ENCODE data around the gene ITGB5.

ITGB5 gene

GRCh38 chr3:124859025-124859424, 28.1 kb downstream of the ITGB5 start:
- H3K4me3 Mint-ChIP-seq, result no peak overlapping the region
- peaks cover 24% of the 10 kb centered on the region for H3K27me3 Mint-ChIP-seq (ENCODE audit: low read depth)
- no peaks in the 10 kb centered on the region for H3K4me1 Mint-ChIP-seq (ENCODE audit: low read depth)
- no peaks in the 10 kb centered on the region for H3K9me3 Mint-ChIP-seq
- no peak overlapping the region for H3K27ac Mint-ChIP-seq
- no peaks in the 10 kb centered on the region for H3K36me3 Mint-ChIP-seq (ENCODE audit: low read depth)

- H3K4me3 Mint-ChIP-seq, result no peak overlapping the region
- H3K9me3 Mint-ChIP-seq, result no peaks in the 10 kb centered on the region
- peaks cover 24% of the 10 kb centered on the region for H3K27me3 Mint-ChIP-seq (ENCODE audit: low read depth)
- no peaks in the 10 kb centered on the region for H3K4me1 Mint-ChIP-seq (ENCODE audit: low read depth)
- H3K36me3 Mint-ChIP-seq (ENCODE audit: low read depth), result no peaks in the 10 kb centered on the region
- H3K27ac Mint-ChIP-seq, result no peak overlapping the region
Observed at GRCh38 chr3:124858275-124858674, 28.9 kb downstream of the ITGB5 start.

GRCh38 chr3:124856677-124857076, 30.5 kb downstream of the ITGB5 start:
- peaks cover 27% of the 10 kb centered on the region for H3K27me3 Mint-ChIP-seq (ENCODE audit: low read depth)
- H3K9me3 Mint-ChIP-seq, result no peaks in the 10 kb centered on the region
- no peaks in the 10 kb centered on the region for H3K36me3 Mint-ChIP-seq (ENCODE audit: low read depth)
- no peak overlapping the region for H3K4me3 Mint-ChIP-seq
- no peak overlapping the region for H3K27ac Mint-ChIP-seq
- H3K4me1 Mint-ChIP-seq (ENCODE audit: low read depth), result no peaks in the 10 kb centered on the region

GRCh38 chr3:124854009-124854408, 33.2 kb downstream of the ITGB5 start:
- Mint-ChIP-seq H3K27ac (no peak overlapping the region), H3K9me3 (no peaks in the 10 kb centered on the region), H3K4me1 (ENCODE audit: low read depth) (no peaks in the 10 kb centered on the region), H3K36me3 (ENCODE audit: low read depth) (no peaks in the 10 kb centered on the region), H3K27me3 (ENCODE audit: low read depth) (peaks cover 29% of the 10 kb centered on the region), H3K4me3 (no peak overlapping the region)

- no peak overlapping the region for H3K4me3 Mint-ChIP-seq
- peaks cover 29% of the 10 kb centered on the region for H3K27me3 Mint-ChIP-seq (ENCODE audit: low read depth)
- H3K27ac Mint-ChIP-seq, result no peak overlapping the region
- no peaks in the 10 kb centered on the region for H3K9me3 Mint-ChIP-seq
- no peaks in the 10 kb centered on the region for H3K4me1 Mint-ChIP-seq (ENCODE audit: low read depth)
- no peaks in the 10 kb centered on the region for H3K36me3 Mint-ChIP-seq (ENCODE audit: low read depth)
Observed at GRCh38 chr3:124853446-124853845, 33.7 kb downstream of the ITGB5 start.

GRCh38 chr3:124851905-124852304, 35.3 kb downstream of the ITGB5 start:
- Mint-ChIP-seq H3K36me3 (ENCODE audit: low read depth) (no peaks in the 10 kb centered on the region), H3K27ac (no peak overlapping the region), H3K9me3 (no peaks in the 10 kb centered on the region), H3K27me3 (ENCODE audit: low read depth) (peaks cover 18% of the 10 kb centered on the region), H3K4me1 (ENCODE audit: low read depth) (no peaks in the 10 kb centered on the region), H3K4me3 (no peak overlapping the region)

- Mint-ChIP-seq H3K27ac (no peak overlapping the region), H3K9me3 (no peaks in the 10 kb centered on the region), H3K27me3 (ENCODE audit: low read depth) (peaks cover 17% of the 10 kb centered on the region), H3K36me3 (ENCODE audit: low read depth) (no peaks in the 10 kb centered on the region), H3K4me3 (no peak overlapping the region), H3K4me1 (ENCODE audit: low read depth) (no peaks in the 10 kb centered on the region)
Observed at GRCh38 chr3:124851136-124851535, 36.0 kb downstream of the ITGB5 start.

- H3K27ac Mint-ChIP-seq, result no peak overlapping the region
- H3K36me3 Mint-ChIP-seq (ENCODE audit: low read depth), result no peaks in the 10 kb centered on the region
- H3K4me3 Mint-ChIP-seq, result no peak overlapping the region
Observed at GRCh38 chr3:124850633-124851032, 36.5 kb downstream of the ITGB5 start.

GRCh38 chr3:124850212-124850611, 37.0 kb downstream of the ITGB5 start:
- Mint-ChIP-seq H3K27ac (no peak overlapping the region), H3K27me3 (ENCODE audit: low read depth) (peaks cover 9% of the 10 kb centered on the region), H3K36me3 (ENCODE audit: low read depth) (no peaks in the 10 kb centered on the region), H3K4me1 (ENCODE audit: low read depth) (no peaks in the 10 kb centered on the region), H3K9me3 (no peaks in the 10 kb centered on the region), H3K4me3 (no peak overlapping the region)

More at GRCh38 chr3:124850633-124851032, 36.5 kb downstream of the ITGB5 start:
- Mint-ChIP-seq H3K4me1 (ENCODE audit: low read depth) (no peaks in the 10 kb centered on the region), H3K27me3 (ENCODE audit: low read depth) (peaks cover 12% of the 10 kb centered on the region), H3K9me3 (no peaks in the 10 kb centered on the region)

GRCh38 chr3:124848300-124848699, 38.9 kb downstream of the ITGB5 start:
- Mint-ChIP-seq H3K4me1 (ENCODE audit: low read depth) (no peaks in the 10 kb centered on the region), H3K27me3 (ENCODE audit: low read depth) (peaks cover 12% of the 10 kb centered on the region), H3K27ac (no peak overlapping the region), H3K9me3 (no peaks in the 10 kb centered on the region), H3K36me3 (ENCODE audit: low read depth) (no peaks in the 10 kb centered on the region), H3K4me3 (no peak overlapping the region)

- no peaks in the 10 kb centered on the region for H3K4me1 Mint-ChIP-seq (ENCODE audit: low read depth)
- no peaks in the 10 kb centered on the region for H3K36me3 Mint-ChIP-seq (ENCODE audit: low read depth)
- no peak overlapping the region for H3K4me3 Mint-ChIP-seq
- H3K9me3 Mint-ChIP-seq, result no peaks in the 10 kb centered on the region
- H3K27me3 Mint-ChIP-seq (ENCODE audit: low read depth), result peaks cover 17% of the 10 kb centered on the region
- no peak overlapping the region for H3K27ac Mint-ChIP-seq
Observed at GRCh38 chr3:124847863-124848262, 39.3 kb downstream of the ITGB5 start.

GRCh38 chr3:124847051-124847450, 40.1 kb downstream of the ITGB5 start:
- H3K36me3 Mint-ChIP-seq (ENCODE audit: low read depth), result no peaks in the 10 kb centered on the region
- H3K4me3 Mint-ChIP-seq, result no peak overlapping the region
- no peak overlapping the region for H3K27ac Mint-ChIP-seq
- peaks cover 18% of the 10 kb centered on the region for H3K27me3 Mint-ChIP-seq (ENCODE audit: low read depth)
- H3K4me1 Mint-ChIP-seq (ENCODE audit: low read depth), result no peaks in the 10 kb centered on the region
- H3K9me3 Mint-ChIP-seq, result no peaks in the 10 kb centered on the region

- H3K27ac Mint-ChIP-seq, result no peak overlapping the region
- H3K9me3 Mint-ChIP-seq, result no peaks in the 10 kb centered on the region
Observed at GRCh38 chr3:124846189-124846588, 41.0 kb downstream of the ITGB5 start.

GRCh38 chr3:124845406-124845805, 41.8 kb downstream of the ITGB5 start:
- H3K36me3 Mint-ChIP-seq (ENCODE audit: low read depth), result no peaks in the 10 kb centered on the region
- H3K4me3 Mint-ChIP-seq, result no peak overlapping the region
- H3K9me3 Mint-ChIP-seq, result no peaks in the 10 kb centered on the region
- H3K4me1 Mint-ChIP-seq (ENCODE audit: low read depth), result no peaks in the 10 kb centered on the region
- H3K27ac Mint-ChIP-seq, result no peak overlapping the region
- H3K27me3 Mint-ChIP-seq (ENCODE audit: low read depth), result peaks cover 22% of the 10 kb centered on the region

More at GRCh38 chr3:124846189-124846588, 41.0 kb downstream of the ITGB5 start:
- Mint-ChIP-seq H3K27me3 (ENCODE audit: low read depth) (peaks cover 22% of the 10 kb centered on the region), H3K36me3 (ENCODE audit: low read depth) (no peaks in the 10 kb centered on the region), H3K4me1 (ENCODE audit: low read depth) (no peaks in the 10 kb centered on the region), H3K4me3 (no peak overlapping the region)

- Mint-ChIP-seq H3K27me3 (ENCODE audit: low read depth) (peaks cover 25% of the 10 kb centered on the region), H3K36me3 (ENCODE audit: low read depth) (no peaks in the 10 kb centered on the region), H3K27ac (no peak overlapping the region), H3K9me3 (no peaks in the 10 kb centered on the region), H3K4me3 (no peak overlapping the region), H3K4me1 (ENCODE audit: low read depth) (no peaks in the 10 kb centered on the region)
Observed at GRCh38 chr3:124843506-124844177, 43.5 kb downstream of the ITGB5 start.

- no peaks in the 10 kb centered on the region for H3K4me1 Mint-ChIP-seq (ENCODE audit: low read depth)
- no peak overlapping the region for H3K27ac Mint-ChIP-seq
- no peak overlapping the region for H3K4me3 Mint-ChIP-seq
- H3K9me3 Mint-ChIP-seq, result no peaks in the 10 kb centered on the region
- no peaks in the 10 kb centered on the region for H3K36me3 Mint-ChIP-seq (ENCODE audit: low read depth)
- H3K27me3 Mint-ChIP-seq (ENCODE audit: low read depth), result peaks cover 28% of the 10 kb centered on the region
Observed at GRCh38 chr3:124843047-124843446, 44.1 kb downstream of the ITGB5 start.

Measured in T-helper 1 cell treated with Interleukin-12 subunit alpha and Interleukin-12 subunit beta and Interleukin-4 antibody, amounts not matched to agents 30 μg/mL and 1 μg/mL, for 36 hours (primary cell).